ENCODE data around the gene ANKRD13A. TPM values are rescaled to one million over a fixed set of nuclear protein-coding genes. Genes with fewer than 3 reads are reported as not detected.

ANKRD13A gene
- total RNA-seq, 1 experiment from 2014 or later: 19.9 TPM

DNA sequence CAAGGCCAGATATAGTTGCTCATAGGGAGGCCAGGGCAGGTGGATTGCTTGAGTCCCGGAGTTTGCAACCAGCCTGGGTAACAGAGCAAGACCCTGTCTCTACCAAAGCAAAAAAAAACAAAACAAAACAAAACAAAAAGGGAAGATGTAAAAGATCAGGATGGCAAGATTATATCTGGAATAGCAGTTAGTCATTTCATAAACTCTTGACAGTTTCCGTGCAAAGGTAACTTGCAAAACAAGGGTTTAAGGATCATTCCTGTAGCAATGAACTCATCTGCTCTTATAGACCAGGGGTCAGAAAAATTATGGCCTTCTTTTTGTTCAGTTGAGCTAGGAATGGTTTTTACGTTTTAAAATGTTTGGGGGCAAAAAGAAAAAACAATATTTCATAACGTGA lies 32.7 kb upstream of the ANKRD13A start:
- Histone ChIP-seq H3K4me1 (ENCODE audit: control insufficient read depth in 1 of 2, insufficient read depth in 2 of 2, low read length in 2 of 2) (peaks cover 3 to 23% of the 10 kb centered on the region in 2 experiments; a peak in 3 of 4 replicates), H3K4me2 (ENCODE audit: low read length) (no peak overlapping the region), H3K9me2 (ENCODE audit: insufficient read depth) (no peaks in the 10 kb centered on the region), H3K79me2 (ENCODE audit: insufficient read depth, low read length) (no peaks in the 10 kb centered on the region), H3K9me3 (ENCODE audit: control insufficient read depth in 1 of 2, insufficient read depth in 1 of 2, low read depth in 1 of 2, low read length in 2 of 2) (no peaks in the 10 kb centered on the region), H3K4me3 (replicated peaks in 1 of 2; ENCODE audit: low read depth in 1 of 2, low read length in 2 of 2) (no peak overlapping the region), H2AFZ (ENCODE audit: low read depth, low read length, poor library complexity, severe bottlenecking) (no peak overlapping the region), H3K27me3 (ENCODE audit: insufficient read depth, low read length) (no peaks in the 10 kb centered on the region), H3K9ac (ENCODE audit: low read length) (no peak overlapping the region), H4K20me1 (ENCODE audit: insufficient read depth) (no peaks in the 10 kb centered on the region), H3K36me3 (ENCODE audit: control insufficient read depth in 1 of 2, insufficient read depth in 2 of 2, low read length in 2 of 2) (peaks cover under 1 to 9% of the 10 kb centered on the region in 2 experiments; a peak in 2 of 4 replicates), H3K27ac (ENCODE audit: low read depth, low read length) (no peak overlapping the region)
- TF ChIP-seq FOSL1 (IDR thresholded peaks at IDR 0.05; ENCODE audit: low read depth): no peak
- TF ChIP-seq, protein P1, sequence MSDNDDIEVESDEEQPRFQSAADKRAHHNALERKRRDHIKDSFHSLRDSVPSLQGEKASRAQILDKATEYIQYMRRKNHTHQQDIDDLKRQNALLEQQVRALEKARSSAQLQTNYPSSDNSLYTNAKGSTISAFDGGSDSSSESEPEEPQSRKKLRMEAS (IDR thresholded peaks at IDR 0.05): no peak
- TF ChIP-seq ZFX (IDR thresholded peaks at IDR 0.05): no peak
- no peak for TF ChIP-seq SRF (IDR thresholded peaks at IDR 0.05; ENCODE audit: low read depth)
- no peak for TF ChIP-seq YY1 (IDR thresholded peaks at IDR 0.05; ENCODE audit: extremely low read depth, insufficient replicate concordance, low read depth, low read length)
- TF ChIP-seq, protein P2, sequence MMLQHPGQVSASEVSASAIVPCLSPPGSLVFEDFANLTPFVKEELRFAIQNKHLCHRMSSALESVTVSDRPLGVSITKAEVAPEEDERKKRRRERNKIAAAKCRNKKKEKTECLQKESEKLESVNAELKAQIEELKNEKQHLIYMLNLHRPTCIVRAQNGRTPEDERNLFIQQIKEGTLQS (IDR thresholded peaks at IDR 0.05): no peak
- TF ChIP-seq, protein P3, sequence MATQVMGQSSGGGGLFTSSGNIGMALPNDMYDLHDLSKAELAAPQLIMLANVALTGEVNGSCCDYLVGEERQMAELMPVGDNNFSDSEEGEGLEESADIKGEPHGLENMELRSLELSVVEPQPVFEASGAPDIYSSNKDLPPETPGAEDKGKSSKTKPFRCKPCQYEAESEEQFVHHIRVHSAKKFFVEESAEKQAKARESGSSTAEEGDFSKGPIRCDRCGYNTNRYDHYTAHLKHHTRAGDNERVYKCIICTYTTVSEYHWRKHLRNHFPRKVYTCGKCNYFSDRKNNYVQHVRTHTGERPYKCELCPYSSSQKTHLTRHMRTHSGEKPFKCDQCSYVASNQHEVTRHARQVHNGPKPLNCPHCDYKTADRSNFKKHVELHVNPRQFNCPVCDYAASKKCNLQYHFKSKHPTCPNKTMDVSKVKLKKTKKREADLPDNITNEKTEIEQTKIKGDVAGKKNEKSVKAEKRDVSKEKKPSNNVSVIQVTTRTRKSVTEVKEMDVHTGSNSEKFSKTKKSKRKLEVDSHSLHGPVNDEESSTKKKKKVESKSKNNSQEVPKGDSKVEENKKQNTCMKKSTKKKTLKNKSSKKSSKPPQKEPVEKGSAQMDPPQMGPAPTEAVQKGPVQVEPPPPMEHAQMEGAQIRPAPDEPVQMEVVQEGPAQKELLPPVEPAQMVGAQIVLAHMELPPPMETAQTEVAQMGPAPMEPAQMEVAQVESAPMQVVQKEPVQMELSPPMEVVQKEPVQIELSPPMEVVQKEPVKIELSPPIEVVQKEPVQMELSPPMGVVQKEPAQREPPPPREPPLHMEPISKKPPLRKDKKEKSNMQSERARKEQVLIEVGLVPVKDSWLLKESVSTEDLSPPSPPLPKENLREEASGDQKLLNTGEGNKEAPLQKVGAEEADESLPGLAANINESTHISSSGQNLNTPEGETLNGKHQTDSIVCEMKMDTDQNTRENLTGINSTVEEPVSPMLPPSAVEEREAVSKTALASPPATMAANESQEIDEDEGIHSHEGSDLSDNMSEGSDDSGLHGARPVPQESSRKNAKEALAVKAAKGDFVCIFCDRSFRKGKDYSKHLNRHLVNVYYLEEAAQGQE (IDR thresholded peaks at IDR 0.05; ENCODE audit: low read depth): no peak
- TF ChIP-seq EZH2phosphoT487 (IDR thresholded peaks at IDR 0.05; ENCODE audit: borderline replicate concordance): no peak
- no peak for TF ChIP-seq EGR1 (IDR thresholded peaks at IDR 0.05; ENCODE audit: low read depth)
- no peak for TF ChIP-seq JUND (IDR thresholded peaks at IDR 0.05)
- TF ChIP-seq EZH2 (IDR thresholded peaks at IDR 0.05): no peak
- no peak for TF ChIP-seq ZNF274 (IDR thresholded peaks at IDR 0.05; ENCODE audit: low read depth, low read length)
- no peak for TF ChIP-seq CEBPB (IDR thresholded peaks at IDR 0.05; ENCODE audit: low read depth)
- TF ChIP-seq SIN3A (IDR thresholded peaks at IDR 0.05; ENCODE audit: low read depth): no peak
- TF ChIP-seq TCF7L2 (IDR thresholded peaks at IDR 0.05; ENCODE audit: borderline replicate concordance, extremely low read depth, insufficient read depth, insufficient read length): no peak
- TF ChIP-seq SP1 (IDR thresholded peaks at IDR 0.05; ENCODE audit: low read depth): no peak
- no peak for TF ChIP-seq POLR2A (IDR thresholded peaks at IDR 0.05; ENCODE audit: borderline replicate concordance, extremely low read depth, insufficient read depth, insufficient read length)
- CTCF ChIA-PET: no interaction called here
- intact Hi-C loops (cut with micrococcal nuclease): no loop called here
- DNase-seq (ENCODE audit: low read depth, low spot score): no peak
- no peak for ATAC-seq
- BruUV-seq (replicated peaks): no TSS peak
- RAD21 ChIA-PET (ENCODE audit: low non-redundant PET in 1 of 2, low total read pairs in 2 of 2, uncharacterized antibody in 2 of 2, unreplicated experiment in 2 of 2): no interaction called here
- POLR2A ChIA-PET: no interaction called here
